Measurements from ENCODE around the gene MX1.

DNA sequence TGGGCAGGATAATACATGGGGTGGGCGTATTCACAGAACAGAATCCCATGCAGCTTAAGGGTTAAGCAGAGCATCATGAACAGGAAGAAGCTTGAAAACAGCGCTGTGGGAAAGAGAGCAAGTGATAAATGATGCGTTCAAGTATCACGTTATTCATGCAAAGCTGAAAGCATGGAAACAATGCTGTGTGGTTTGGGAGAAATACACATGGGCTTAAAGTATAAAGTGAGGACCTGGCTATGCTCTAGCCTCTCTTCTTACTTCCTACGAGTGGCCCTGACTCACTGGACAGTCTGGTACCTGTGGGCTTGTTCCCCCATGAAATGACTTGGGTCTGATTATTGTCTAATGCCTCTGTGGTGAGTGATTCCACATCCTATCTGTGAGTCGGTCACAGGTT, 56.3 kb downstream of the MX1 start:
- no peak for TF ChIP-seq CTCF (conservative IDR thresholded peaks at IDR 0.05; ENCODE audit: low read depth in 2 of 2)
- no peak for TF ChIP-seq EZH2 (IDR thresholded peaks at IDR 0.05; ENCODE audit: low read depth, unreplicated experiment)
- no peak for TF ChIP-seq REST (IDR thresholded peaks at IDR 0.05; ENCODE audit: unreplicated experiment)
- TF ChIP-seq POLR2AphosphoS5 (IDR thresholded peaks at IDR 0.05; ENCODE audit: low read depth) = no peak
- no peak for TF ChIP-seq ZNF331 (CRISPR knock-in tag; IDR thresholded peaks at IDR 0.05; ENCODE audit: low read depth)
- TF ChIP-seq EZH2phosphoT487 (IDR thresholded peaks at IDR 0.05; ENCODE audit: unreplicated experiment) = no peak
- no peak for TF ChIP-seq ETS1 (IDR thresholded peaks at IDR 0.05)
- no peak for TF ChIP-seq JUNB (IDR thresholded peaks at IDR 0.05; ENCODE audit: unreplicated experiment)
